HepG2 (cell line): ENCODE measurements around the gene UGP2. TPM values are rescaled to one million over a fixed set of nuclear protein-coding genes. Genes with fewer than 3 reads are reported as not detected.
A peak's percentile ranks its signal among the peaks of the same experiment; 100 is the strongest.

Experiments used
- ATAC-seq: fragments of 200-7000 bp; cut with Tn5 transposase; 3 replicates; pipeline ENCODE4 v1.9.1; 2020; ENCODE audit warnings: mild to moderate bottlenecking, moderate library complexity
- BruUV-seq: library from RNA; stranded (reverse); fragments of 400-500 nt; replicated peaks from 2 replicates; lab custom pipeline; 2021; lab: Mats Ljungman, UMichigan
- CTCF ChIA-PET: fragments of 300-600 bp; formaldehyde crosslinking; extraction: SDS; loops from one replicate; lab custom pipeline; 2021; ENCODE audit warnings: low total read pairs, inconsistent platforms, low intra/inter-chr PET ratio; lab: Yijun Ruan, JAX
- POLR2A ChIA-PET: fragments of 350-600 bp; sonication (Branson Sonifier 250); formaldehyde crosslinking; loops from one replicate; lab custom pipeline; 2020; ENCODE audit warnings: antibody characterized with exemption, inconsistent platforms; lab: Yijun Ruan, JAX
- DNase-seq: peaks from one replicate; pipeline ENCODE4 v3.0.0-alpha.2; 2015; ENCODE audit warnings: low spot score
- FAIRE-seq: peaks from 3 replicates; lab custom pipeline; 2011; peaks lifted over from hg19 to GRCh38; lab: Jason Lieb, UNC
- H2AFZ ChIP-seq: one replicate; pipeline ENCODE4 v1.6.1; 2011; ENCODE audit warnings: low read length, inconsistent platforms
- H3K27ac ChIP-seq: fragments of 300-600 bp; 3 replicates; pipeline ENCODE4 v1.8.0; 2011; ENCODE audit warnings: mixed run types, mild to moderate bottlenecking, mixed read lengths, low read length, inconsistent platforms; ENCODE audit not compliant: insufficient read depth; ENCODE audit errors: extremely low read length
- H3K27me3 ChIP-seq, 2 experiments: fragments of 200-600 bp in 1 of 2; 2 replicates in 1 of 2; 3 replicates in 1 of 2; pipeline versions ENCODE4 v1.6.0 to v1.8.0; 2011; ENCODE audit warnings: low read length in 2 of 2, mild to moderate bottlenecking in 2 of 2, moderate library complexity in 2 of 2, inconsistent platforms in 1 of 2; ENCODE audit not compliant: insufficient read depth in 2 of 2, control insufficient read depth in 1 of 2
- H3K36me3 ChIP-seq, 2 experiments: fragments of 200-600 bp in 1 of 2; replicated peaks in 1 of 2; 2 replicates in 1 of 2; 3 replicates in 1 of 2; pipeline versions ENCODE4 v1.5.1 to v1.8.0; 2011; ENCODE audit warnings: low read length in 2 of 2, inconsistent platforms in 1 of 2; ENCODE audit not compliant: insufficient read depth in 2 of 2, control insufficient read depth in 1 of 2
- H3K4me1 ChIP-seq: 2 replicates; pipeline ENCODE4 v1.5.1; 2012; ENCODE audit warnings: low read length, inconsistent platforms; ENCODE audit not compliant: insufficient read depth
- H3K4me2 ChIP-seq: 2 replicates; pipeline ENCODE4 v1.6.0; 2011; ENCODE audit warnings: low read depth, low read length, inconsistent platforms
- H3K4me3 ChIP-seq, 3 experiments: fragments of 200-600 bp in 1 of 3; sonication (generic), shearing (Covaris generic) in 1 of 3; replicated peaks in 1 of 3; 2 replicates each; pipeline ENCODE4 v1.5.1; 2011 to 2016; ENCODE audit warnings: low read length in 3 of 3, inconsistent platforms in 2 of 3, low read depth in 2 of 3, mild to moderate bottlenecking in 2 of 3, control low read depth in 1 of 3, mixed read lengths in 1 of 3; ENCODE audit not compliant: insufficient read depth in 1 of 3
- H3K79me2 ChIP-seq: one replicate; pipeline ENCODE4 v1.6.1; 2011; ENCODE audit warnings: low read length, inconsistent platforms; ENCODE audit not compliant: insufficient read depth
- H3K9ac ChIP-seq: 2 replicates; pipeline ENCODE4 v1.6.0; 2011; ENCODE audit warnings: mild to moderate bottlenecking, low read depth, low read length, inconsistent platforms; ENCODE audit not compliant: insufficient read depth
- H3K9me3 ChIP-seq: 2 replicates; pipeline ENCODE4 v1.5.1; 2012; ENCODE audit warnings: mild to moderate bottlenecking, low read length
- H4K20me1 ChIP-seq: 2 replicates; pipeline ENCODE4 v1.6.0; 2011; ENCODE audit warnings: inconsistent platforms, mild to moderate bottlenecking, low read length, moderate library complexity; ENCODE audit not compliant: insufficient read depth
- CSRNP2 ChIP-seq: sonication (generic); formaldehyde crosslinking; conservative IDR thresholded peaks from 2 replicates; pipeline ENCODE4 v1.8.0; 2022; ENCODE audit warnings: low read depth, missing genetic modification reagents
- CTCF ChIP-seq: sonication (generic); formaldehyde crosslinking; IDR thresholded peaks from 2 replicates; pipeline ENCODE4 v1.5.0; 2020; ENCODE audit warnings: mild to moderate bottlenecking, missing genetic modification reagents, moderate library complexity
- ELF4 ChIP-seq: sonication (generic); formaldehyde crosslinking; IDR thresholded peaks from 2 replicates; pipeline ENCODE4 v1.5.0; 2020; ENCODE audit warnings: missing genetic modification reagents, mild to moderate bottlenecking, moderate library complexity, borderline replicate concordance
- FIP1L1 ChIP-seq: fragments of 200-400 bp; formaldehyde crosslinking; IDR thresholded peaks from 2 replicates; pipeline ENCODE4 v1.6.1; 2018; ENCODE audit warnings: low read depth, mild to moderate bottlenecking, low read length, moderate library complexity, borderline replicate concordance; ENCODE audit not compliant: insufficient read depth
- KDM2A ChIP-seq: sonication (generic); formaldehyde crosslinking; IDR thresholded peaks from 2 replicates; pipeline ENCODE4 v1.4.0; 2020; ENCODE audit warnings: low read depth, missing genetic modification reagents, borderline replicate concordance
- RBM22 ChIP-seq: fragments of 200-400 bp; formaldehyde crosslinking; optimal IDR thresholded peaks from 2 replicates; pipeline ENCODE3; 2017; ENCODE audit warnings: mild to moderate bottlenecking, low read length, moderate library complexity
- SMC3 ChIP-seq: IDR thresholded peaks from 2 replicates; pipeline ENCODE4 v1.6.1; 2011; ENCODE audit warnings: low read length, improper control_type of control experiment
- STAG1 ChIP-seq: sonication (generic); formaldehyde crosslinking; IDR thresholded peaks from 2 replicates; pipeline ENCODE4 v1.4.0; 2020; ENCODE audit warnings: missing genetic modification reagents
- ZNF441 ChIP-seq: sonication (generic); formaldehyde crosslinking; IDR thresholded peaks from 2 replicates; pipeline ENCODE4 v1.7.0; 2021; ENCODE audit warnings: missing genetic modification reagents, borderline replicate concordance
- ZNF550 ChIP-seq: sonication (generic); formaldehyde crosslinking; IDR thresholded peaks from 2 replicates; pipeline ENCODE4 v1.4.0; 2020; ENCODE audit warnings: mild to moderate bottlenecking, missing genetic modification reagents, borderline replicate concordance
- ZNF644 ChIP-seq: IDR thresholded peaks from 2 replicates; pipeline ENCODE4 v1.6.1; 2016; ENCODE audit warnings: low read depth
- ZSCAN30 ChIP-seq: sonication (generic); formaldehyde crosslinking; IDR thresholded peaks from 2 replicates; pipeline ENCODE4 v1.5.0; 2020; ENCODE audit warnings: mild to moderate bottlenecking, missing genetic modification reagents
- WGBS: methylation state at CpG from one replicate; pipeline ENCODE4 v1.1.6; 2017; ENCODE audit warnings: low lambda C conversion rate; 5-methylcytosine and 5-hydroxymethylcytosine counted together
- in situ Hi-C: cut with HindIII; loops from 2 replicates; pipeline ENCODE4 v1.10.0; 2017; ENCODE audit warnings: low pct_unique_long_range_greater_than_20kb; ENCODE audit not compliant: extremely low pct_ligation_motif_present
- intact Hi-C: fragments of 100-400 bp; cut with micrococcal nuclease; formaldehyde crosslinking; loops from one replicate; pipeline ENCODE4 v1.10.0; 2022; ENCODE audit not compliant: unreplicated experiment
- polyA plus RNA-seq, 8 experiments: library from polyadenylated mRNA; depleted of rRNA in 3 of 8; stranded (reverse) in 7 of 8; unstranded in 1 of 8; fragments of >200 nt; fragmentation: Illumina TruSeq in 4 of 8; extraction: Trizol in 4 of 8; gene quantifications; 2 replicates each; pipeline versions ENCODE4 v1.2.1 to v1.2.3, GENCODE V29; 2011 to 2016; ENCODE audit warnings: low read depth in 4 of 8, missing spikeins in 1 of 8, mixed read lengths in 1 of 8; ENCODE audit not compliant: insufficient read depth in 1 of 8
- total RNA-seq, 5 experiments: library from RNA; depleted of rRNA; stranded (reverse); fragments of >200 nt; fragmentation: Illumina TruSeq; extraction: Trizol; gene quantifications; 2 replicates each; pipeline ENCODE4 v1.2.3, GENCODE V29; 2016; ENCODE audit warnings: low read depth in 1 of 5
- TF ChIP-seq, protein P1 (sequence below): sonication (generic); formaldehyde crosslinking; IDR thresholded peaks from 2 replicates; pipeline ENCODE4 v1.5.0; 2020; ENCODE audit warnings: mild to moderate bottlenecking, missing genetic modification reagents

UGP2 gene
- total and polyA plus RNA-seq, 2 of the 13 experiments (the other 11 are each of a cell fraction or from before 2014, with no cell fraction given): 96.0 to 134 TPM

DNA sequence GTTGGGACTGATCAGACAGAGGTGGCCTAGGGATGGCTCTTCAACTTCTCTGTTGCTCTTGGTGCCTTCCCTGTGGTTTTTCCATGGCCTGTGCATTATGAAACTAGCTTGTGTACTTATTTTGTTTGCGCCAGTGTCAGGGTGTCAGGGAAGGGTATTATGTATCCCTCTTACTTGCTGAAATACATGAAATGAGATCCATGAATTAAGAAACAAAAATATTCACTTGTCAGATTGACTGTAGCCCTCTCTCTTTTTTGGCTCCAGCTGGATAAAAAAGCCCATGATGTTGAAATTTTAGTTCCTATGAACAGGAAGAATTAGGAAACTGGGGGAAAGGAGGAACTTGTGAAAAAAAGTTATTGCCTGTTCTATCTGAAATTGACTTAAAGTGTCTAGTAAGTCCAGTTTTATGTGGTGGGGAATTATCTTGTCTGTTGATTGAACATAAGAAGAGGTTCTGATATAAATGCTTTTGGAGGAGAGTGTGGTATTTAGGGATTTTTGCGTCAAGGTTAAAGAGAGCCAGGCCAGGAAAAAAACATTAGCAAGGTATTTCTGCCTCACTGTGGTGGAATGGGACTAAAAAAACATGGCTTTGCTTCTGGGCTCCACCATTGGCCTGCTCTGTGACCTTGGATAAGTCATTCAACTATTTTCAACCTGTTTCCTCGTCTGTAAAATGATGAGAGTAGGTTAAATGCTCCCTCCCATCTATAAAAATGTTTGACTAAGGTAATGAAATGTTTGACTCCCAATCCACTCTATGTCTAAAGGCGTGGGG is 12.0 kb downstream of the UGP2 start:
- no peak overlapping the region for H3K9ac ChIP-seq
- ChIA-PET CTCF (no interaction called here), POLR2A (interaction anchor here (2.0 to 6.5 kb wide), 2 partner anchors 12 to 155 kb away, joined by 6 to 47 read pairs; partner anchors contain the start of gene UGP2)
- no peak overlapping the region for H3K4me3 ChIP-seq
- H3K27ac ChIP-seq: no peak overlapping the region
- no peak overlapping the region for H2AFZ ChIP-seq
- H3K27me3 ChIP-seq: no peaks in the 10 kb centered on the region
- peak; percentile 34 for DNase-seq
- peaks cover 8 to 28% of the 10 kb centered on the region in 2 experiments for H3K36me3 ChIP-seq
- H3K79me2 ChIP-seq: peaks cover 80% of the 10 kb centered on the region
- BruUV-seq: no TSS peak
- 88% methylated on average over 4 of the region's 4 CpGs for WGBS
- in situ Hi-C loops: loop anchor here (5.0 kb wide), 1 partner anchor 156 kb away; no protein-coding TSS in a partner anchor
- no peaks in the 10 kb centered on the region for H3K9me3 ChIP-seq
- no peak overlapping the region; the same call in 1 of the 2 replicates for H3K4me2 ChIP-seq
- ATAC-seq: peak; percentile 71
- peaks cover 49% of the 10 kb centered on the region for H3K4me1 ChIP-seq
- H4K20me1 ChIP-seq: peaks cover 63% of the 10 kb centered on the region
- no peak for FAIRE-seq
- intact Hi-C loops: no loop called here
- TF ChIP-seq, protein P1, sequence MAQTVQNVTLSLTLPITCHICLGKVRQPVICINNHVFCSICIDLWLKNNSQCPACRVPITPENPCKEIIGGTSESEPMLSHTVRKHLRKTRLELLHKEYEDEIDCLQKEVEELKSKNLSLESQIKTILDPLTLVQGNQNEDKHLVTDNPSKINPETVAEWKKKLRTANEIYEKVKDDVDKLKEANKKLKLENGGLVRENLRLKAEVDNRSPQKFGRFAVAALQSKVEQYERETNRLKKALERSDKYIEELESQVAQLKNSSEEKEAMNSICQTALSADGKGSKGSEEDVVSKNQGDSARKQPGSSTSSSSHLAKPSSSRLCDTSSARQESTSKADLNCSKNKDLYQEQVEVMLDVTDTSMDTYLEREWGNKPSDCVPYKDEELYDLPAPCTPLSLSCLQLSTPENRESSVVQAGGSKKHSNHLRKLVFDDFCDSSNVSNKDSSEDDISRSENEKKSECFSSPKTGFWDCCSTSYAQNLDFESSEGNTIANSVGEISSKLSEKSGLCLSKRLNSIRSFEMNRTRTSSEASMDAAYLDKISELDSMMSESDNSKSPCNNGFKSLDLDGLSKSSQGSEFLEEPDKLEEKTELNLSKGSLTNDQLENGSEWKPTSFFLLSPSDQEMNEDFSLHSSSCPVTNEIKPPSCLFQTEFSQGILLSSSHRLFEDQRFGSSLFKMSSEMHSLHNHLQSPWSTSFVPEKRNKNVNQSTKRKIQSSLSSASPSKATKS (CRISPR knock-in tag): peak; percentile 54; the same call in 1 of the 2 replicates
- TF ChIP-seq CSRNP2 (no peak), KDM2A (CRISPR knock-in tag) (no peak), ZSCAN30 (CRISPR knock-in tag) (0 out of 2 replicates have a peak, but pooled peaks have one; percentile 38), ZNF441 (CRISPR knock-in tag) (no peak), STAG1 (peak; percentile 52), ZNF644 (CRISPR knock-in tag) (peak; percentile 45; the same call in 1 of the 2 replicates), RBM22 (no peak), FIP1L1 (no peak), CTCF (CRISPR knock-in tag) (peak; percentile 44), SMC3 (peak; percentile 12; the same call in 1 of the 2 replicates), ZNF550 (CRISPR knock-in tag) (no peak), ELF4 (CRISPR knock-in tag) (no peak)
